Osteoblast (primary cell): ENCODE data around the gene CSRP3. TPM values are rescaled to one million over a fixed set of nuclear protein-coding genes. Genes with fewer than 3 reads are reported as not detected.
A peak's percentile ranks its signal among the peaks of the same experiment; 100 is the strongest.

ENCODE experiments used
- DNase-seq: peaks from one replicate; pipeline ENCODE4 v3.0.0; 2011; ENCODE audit warnings: low spot score, mixed read lengths; ENCODE audit not compliant: insufficient read length; ENCODE audit errors: missing footprints
- H2AFZ ChIP-seq: 2 replicates; pipeline ENCODE4 v1.6.0; 2011; ENCODE audit warnings: mild to moderate bottlenecking, low read length
- H3K27ac ChIP-seq: 2 replicates; pipeline ENCODE4 v1.5.1; 2011; ENCODE audit warnings: mild to moderate bottlenecking, low read depth, low read length, moderate library complexity
- H3K27me3 ChIP-seq: 2 replicates; pipeline ENCODE4 v1.6.0; 2012; ENCODE audit warnings: mild to moderate bottlenecking, control low read depth, inconsistent platforms, low read length, moderate library complexity; ENCODE audit not compliant: insufficient read depth
- H3K36me3 ChIP-seq: 2 replicates; pipeline ENCODE4 v1.5.1; 2011; ENCODE audit warnings: mild to moderate bottlenecking, low read length, control low read depth, moderate library complexity; ENCODE audit not compliant: insufficient read depth
- H3K4me1 ChIP-seq: 2 replicates; pipeline ENCODE4 v1.5.1; 2011; ENCODE audit warnings: mild to moderate bottlenecking, low read length, control low read depth, moderate library complexity; ENCODE audit not compliant: insufficient read depth
- H3K4me2 ChIP-seq: 2 replicates; pipeline ENCODE4 v1.6.0; 2011; ENCODE audit warnings: mild to moderate bottlenecking, low read length; ENCODE audit not compliant: insufficient read depth
- H3K4me3 ChIP-seq: fragments of 200-600 bp; sonication (generic); 3 replicates; pipeline ENCODE4 v1.5.1; 2012; ENCODE audit warnings: mild to moderate bottlenecking, low read length, inconsistent platforms; ENCODE audit not compliant: insufficient read depth
- H3K79me2 ChIP-seq: 2 replicates; pipeline ENCODE4 v1.6.0; 2012; ENCODE audit warnings: mild to moderate bottlenecking, low read length, control low read depth, inconsistent platforms; ENCODE audit not compliant: insufficient read depth
- H3K9me3 ChIP-seq: 2 replicates; pipeline ENCODE4 v1.5.1; 2011; ENCODE audit warnings: low read depth, low read length, control low read depth
- H4K20me1 ChIP-seq: 2 replicates; pipeline ENCODE4 v1.6.0; 2012; ENCODE audit warnings: mild to moderate bottlenecking, low read length, control low read depth; ENCODE audit not compliant: insufficient read depth
- total RNA-seq: library from RNA; depleted of rRNA; stranded (reverse); fragments of >200 nt; gene quantifications from 2 replicates; pipeline ENCODE4 v1.2.3, GENCODE V29; 2012
- TF ChIP-seq, protein P1 (sequence below): IDR thresholded peaks from 2 replicates; pipeline ENCODE4 v1.5.1; 2011; ENCODE audit warnings: mild to moderate bottlenecking, low read depth, low read length, moderate library complexity; ENCODE audit errors: extremely low read depth

Gene CSRP3
- total RNA-seq, 1 donor = not detected

GRCh38 chr11:19242179-19242932 is 40.6 kb upstream of the CSRP3 start:
- Histone ChIP-seq H2AFZ (peak overlapping the region; percentile 82), H3K27me3 (peaks cover 22% of the 10 kb centered on the region), H3K27ac (no peak overlapping the region), H4K20me1 (no peaks in the 10 kb centered on the region), H3K4me2 (peak overlapping the region; percentile 97), H3K4me3 (peak overlapping the region; percentile 87), H3K36me3 (no peaks in the 10 kb centered on the region), H3K79me2 (peaks cover 2% of the 10 kb centered on the region), H3K4me1 (peaks cover 11% of the 10 kb centered on the region), H3K9me3 (no peaks in the 10 kb centered on the region)
- peak; percentile 84 for DNase-seq
- TF ChIP-seq, protein P1, sequence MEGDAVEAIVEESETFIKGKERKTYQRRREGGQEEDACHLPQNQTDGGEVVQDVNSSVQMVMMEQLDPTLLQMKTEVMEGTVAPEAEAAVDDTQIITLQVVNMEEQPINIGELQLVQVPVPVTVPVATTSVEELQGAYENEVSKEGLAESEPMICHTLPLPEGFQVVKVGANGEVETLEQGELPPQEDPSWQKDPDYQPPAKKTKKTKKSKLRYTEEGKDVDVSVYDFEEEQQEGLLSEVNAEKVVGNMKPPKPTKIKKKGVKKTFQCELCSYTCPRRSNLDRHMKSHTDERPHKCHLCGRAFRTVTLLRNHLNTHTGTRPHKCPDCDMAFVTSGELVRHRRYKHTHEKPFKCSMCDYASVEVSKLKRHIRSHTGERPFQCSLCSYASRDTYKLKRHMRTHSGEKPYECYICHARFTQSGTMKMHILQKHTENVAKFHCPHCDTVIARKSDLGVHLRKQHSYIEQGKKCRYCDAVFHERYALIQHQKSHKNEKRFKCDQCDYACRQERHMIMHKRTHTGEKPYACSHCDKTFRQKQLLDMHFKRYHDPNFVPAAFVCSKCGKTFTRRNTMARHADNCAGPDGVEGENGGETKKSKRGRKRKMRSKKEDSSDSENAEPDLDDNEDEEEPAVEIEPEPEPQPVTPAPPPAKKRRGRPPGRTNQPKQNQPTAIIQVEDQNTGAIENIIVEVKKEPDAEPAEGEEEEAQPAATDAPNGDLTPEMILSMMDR = no peak

DNA sequence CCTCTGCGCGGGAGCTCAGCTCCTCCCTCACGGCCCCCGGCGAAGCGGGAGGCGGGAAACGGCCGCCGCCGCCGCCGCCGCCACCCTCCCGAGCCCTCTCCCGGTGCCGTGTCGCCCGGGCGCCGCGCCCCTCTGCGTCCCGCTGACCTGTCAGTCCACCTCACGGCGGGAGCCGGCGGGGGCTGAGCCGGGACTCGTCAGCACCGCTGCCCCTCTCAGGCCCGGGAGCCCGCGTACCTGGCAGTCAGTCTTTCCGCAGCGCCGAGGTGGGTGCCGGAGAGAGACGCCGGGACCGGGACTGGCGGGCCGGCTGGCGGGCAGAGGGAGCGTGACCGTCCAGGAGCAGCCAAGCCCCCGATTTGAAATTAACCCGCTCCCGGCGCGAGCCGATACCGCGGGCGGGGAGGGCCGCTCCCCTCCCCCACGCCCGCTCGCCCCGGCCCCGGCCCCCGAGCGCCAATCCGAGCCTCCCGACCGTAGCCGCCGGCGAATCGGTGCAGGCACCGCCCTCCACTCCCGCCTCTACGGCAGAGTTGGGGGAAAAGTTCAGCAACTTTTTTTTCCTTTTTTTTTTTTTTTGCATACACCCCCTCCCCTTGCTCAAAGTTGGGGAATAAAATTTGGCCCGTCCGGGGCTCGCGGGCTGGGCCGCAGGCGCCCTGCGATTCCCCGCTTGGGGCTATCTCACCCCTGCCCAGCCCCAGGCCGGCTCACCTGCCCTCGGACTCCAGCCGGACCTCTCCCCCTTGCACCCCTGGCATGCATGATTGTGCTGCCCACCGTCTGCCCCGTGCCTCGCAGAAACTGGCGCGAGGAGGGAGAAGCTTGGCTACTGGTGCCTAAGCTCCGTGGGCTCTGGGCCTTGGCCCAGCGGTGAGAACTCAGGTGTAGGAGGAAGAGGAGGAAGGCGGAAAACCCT is 39.7 kb upstream of the CSRP3 start:
- Histone ChIP-seq H2AFZ (peak overlapping the region; percentile 82), H3K4me2 (peak overlapping the region; percentile 97), H3K27me3 (peaks cover 22% of the 10 kb centered on the region), H3K9me3 (no peaks in the 10 kb centered on the region), H3K79me2 (peaks cover 2% of the 10 kb centered on the region), H3K4me1 (peaks cover 11% of the 10 kb centered on the region), H3K36me3 (no peaks in the 10 kb centered on the region), H4K20me1 (no peaks in the 10 kb centered on the region), H3K27ac (no peak overlapping the region), H3K4me3 (peak overlapping the region; percentile 87)
- DNase-seq = peak; percentile 90
- TF ChIP-seq, protein P1 = no peak

DNA sequence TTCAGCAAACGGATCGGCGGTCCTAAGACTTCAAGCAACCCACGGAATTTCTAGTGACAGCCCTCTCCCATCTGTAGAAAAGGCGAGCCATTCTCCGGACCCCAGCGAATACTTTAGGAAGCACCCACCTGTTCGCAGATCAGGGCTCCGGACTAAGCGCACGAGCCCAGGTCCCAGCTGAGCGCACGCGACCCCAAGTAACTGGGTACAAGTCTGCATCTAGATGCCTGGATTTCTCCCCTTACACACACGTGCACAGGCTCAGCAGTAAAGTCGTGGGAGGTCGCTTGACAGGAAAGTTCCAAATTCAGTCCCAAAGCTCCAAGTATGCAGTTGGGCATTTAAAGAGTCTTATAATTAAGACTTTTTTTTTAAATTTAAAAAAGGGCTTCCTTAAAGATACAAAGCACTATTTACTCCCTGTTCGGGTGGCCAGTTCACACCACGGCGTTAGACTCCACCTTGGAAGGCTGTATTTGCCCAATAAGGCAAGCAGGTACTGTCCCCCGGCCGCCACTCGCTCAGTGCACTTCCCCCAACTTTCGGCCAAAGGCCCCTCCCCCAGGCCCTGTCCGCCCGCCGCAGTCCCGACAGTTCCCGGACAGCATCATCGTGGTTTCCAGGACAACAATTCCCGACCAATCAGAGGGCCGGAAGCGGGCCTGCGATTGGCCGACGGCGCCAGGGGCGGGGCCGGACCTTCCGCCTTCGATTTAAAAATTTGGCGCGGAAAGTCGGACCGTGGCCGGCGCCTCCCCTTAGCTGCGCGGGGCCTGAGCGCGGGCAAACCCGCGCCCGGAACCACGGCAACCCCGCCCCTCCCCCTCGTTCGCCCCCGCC is 38.9 kb upstream of the CSRP3 start, which contains the start of gene E2F8:
Gene E2F8 (minus strand): TSS at position 526 of the 840 bp plus-strand sequence. CDS start 824 bp downstream, outside the sequence.
- H2AFZ ChIP-seq = peak within 1 kb of the TSS; percentile 95
- peak; percentile 99 for DNase-seq
- H3K27ac ChIP-seq = peak within 1 kb of the TSS; percentile 18
- TF ChIP-seq, protein P1 = no peak
- peaks cover 2% of the 10 kb centered on the region for H3K79me2 ChIP-seq
- peaks cover 11% of the 10 kb centered on the region for H3K4me1 ChIP-seq
- no peaks in the 10 kb centered on the region for H4K20me1 ChIP-seq
- no peaks in the 10 kb centered on the region for H3K36me3 ChIP-seq
- peak within 1 kb of the TSS; percentile 87 for H3K4me3 ChIP-seq
- no peaks in the 10 kb centered on the region for H3K9me3 ChIP-seq
- H3K4me2 ChIP-seq = peak within 1 kb of the TSS; percentile 97
- peaks cover 22% of the 10 kb centered on the region for H3K27me3 ChIP-seq
